HepG2 (cell line): ENCODE data around the gene WDR18. TPM values are rescaled to one million over a fixed set of nuclear protein-coding genes. Genes with fewer than 3 reads are reported as not detected.

ENCODE experiments used
- BRCA1 ChIP-seq: sonication (generic); formaldehyde crosslinking; IDR thresholded peaks from 2 replicates; pipeline ENCODE4 v1.4.0; 2020; ENCODE audit warnings: missing genetic modification reagents
- CBFB ChIP-seq: sonication (generic); formaldehyde crosslinking; IDR thresholded peaks from 2 replicates; pipeline ENCODE4 v1.4.0; 2020; ENCODE audit warnings: missing genetic modification reagents
- FOXK2 ChIP-seq: fragments of 450-650 bp; IDR thresholded peaks from 2 replicates; pipeline ENCODE4 v1.6.1; 2016
- GATA4 ChIP-seq: sonication (generic); IDR thresholded peaks from 2 replicates; pipeline ENCODE4 v1.6.1; 2016; ENCODE audit warnings: antibody characterized with exemption, low read depth, borderline replicate concordance
- HES4 ChIP-seq: sonication (generic); formaldehyde crosslinking; IDR thresholded peaks from 2 replicates; pipeline ENCODE4 v1.9.0; 2021; ENCODE audit warnings: mild to moderate bottlenecking, missing genetic modification reagents, borderline replicate concordance
- HIVEP1 ChIP-seq: sonication (generic); formaldehyde crosslinking; IDR thresholded peaks from 2 replicates; pipeline ENCODE4 v1.4.0; 2020; ENCODE audit warnings: mild to moderate bottlenecking, missing genetic modification reagents
- KLF9 ChIP-seq: IDR thresholded peaks from 2 replicates; pipeline ENCODE4 v1.6.1; 2016; ENCODE audit warnings: low read depth
- NAIF1 ChIP-seq: sonication (generic); formaldehyde crosslinking; IDR thresholded peaks from 2 replicates; pipeline ENCODE4 v1.5.0; 2020; ENCODE audit warnings: mild to moderate bottlenecking, missing genetic modification reagents, borderline replicate concordance
- NBN ChIP-seq: fragments of 450-650 bp; conservative IDR thresholded peaks from 2 replicates; pipeline ENCODE4 v1.6.1; 2017
- RFX1 ChIP-seq: fragments of 450-650 bp; IDR thresholded peaks from 2 replicates; pipeline ENCODE4 v1.6.1; 2017
- SP4 ChIP-seq: sonication (generic); formaldehyde crosslinking; IDR thresholded peaks from 2 replicates; pipeline ENCODE4 v1.8.1; 2023; ENCODE audit warnings: mild to moderate bottlenecking, missing genetic modification reagents
- ZNF121 ChIP-seq: sonication (generic); formaldehyde crosslinking; IDR thresholded peaks from 2 replicates; pipeline ENCODE4 v1.5.0; 2020; ENCODE audit warnings: mild to moderate bottlenecking, missing genetic modification reagents
- ZNF138 ChIP-seq: sonication (generic); formaldehyde crosslinking; IDR thresholded peaks from 2 replicates; pipeline ENCODE4 v1.5.0; 2020; ENCODE audit warnings: mild to moderate bottlenecking, low read depth, missing genetic modification reagents
- ZNF430 ChIP-seq: sonication (generic); formaldehyde crosslinking; IDR thresholded peaks from 2 replicates; pipeline ENCODE4 v1.9.0; 2021; ENCODE audit warnings: mild to moderate bottlenecking, missing genetic modification reagents
- ZNF619 ChIP-seq: sonication (generic); formaldehyde crosslinking; IDR thresholded peaks from 2 replicates; pipeline ENCODE4 v1.4.0; 2020; ENCODE audit warnings: mild to moderate bottlenecking, missing genetic modification reagents
- ZSCAN31 ChIP-seq: sonication (generic); formaldehyde crosslinking; IDR thresholded peaks from 2 replicates; pipeline ENCODE4 v1.5.0; 2020; ENCODE audit warnings: low read depth, mild to moderate bottlenecking, missing genetic modification reagents
- polyA plus RNA-seq, 8 experiments: library from polyadenylated mRNA; depleted of rRNA in 3 of 8; stranded (reverse) in 7 of 8; unstranded in 1 of 8; fragments of >200 nt; fragmentation: Illumina TruSeq in 4 of 8; extraction: Trizol in 4 of 8; gene quantifications; 2 replicates each; pipeline versions ENCODE4 v1.2.1 to v1.2.3, GENCODE V29; 2011 to 2016; ENCODE audit warnings: low read depth in 4 of 8, missing spikeins in 1 of 8, mixed read lengths in 1 of 8; ENCODE audit not compliant: insufficient read depth in 1 of 8
- total RNA-seq, 5 experiments: library from RNA; depleted of rRNA; stranded (reverse); fragments of >200 nt; fragmentation: Illumina TruSeq; extraction: Trizol; gene quantifications; 2 replicates each; pipeline ENCODE4 v1.2.3, GENCODE V29; 2016; ENCODE audit warnings: low read depth in 1 of 5
- TF ChIP-seq, protein P1 (sequence below): sonication (generic); formaldehyde crosslinking; IDR thresholded peaks from 2 replicates; pipeline ENCODE4 v1.4.0; 2020; ENCODE audit warnings: missing genetic modification reagents, borderline replicate concordance
- TF ChIP-seq, protein P2 (sequence below): sonication (generic); formaldehyde crosslinking; IDR thresholded peaks from 2 replicates; pipeline ENCODE4 v1.4.0; 2020; ENCODE audit warnings: missing genetic modification reagents
- TF ChIP-seq, protein P3 (sequence below): IDR thresholded peaks from 2 replicates; pipeline ENCODE4 v1.6.1; 2016; ENCODE audit warnings: low read depth, borderline replicate concordance
- TF ChIP-seq, protein P4 (sequence below): sonication (generic); formaldehyde crosslinking; conservative IDR thresholded peaks from 2 replicates; pipeline ENCODE4 v1.8.0; 2022; ENCODE audit warnings: mild to moderate bottlenecking, moderate library complexity, missing genetic modification reagents
- TF ChIP-seq, protein P5 (sequence below): sonication (generic); formaldehyde crosslinking; IDR thresholded peaks from 2 replicates; pipeline ENCODE4 v1.4.0; 2020; ENCODE audit warnings: missing genetic modification reagents, mild to moderate bottlenecking, borderline replicate concordance

WDR18 gene
- total and polyA plus RNA-seq, 2 of the 13 experiments (the other 11 are each of a cell fraction or from before 2014, with no cell fraction given) = 36.4 to 47.6 TPM

DNA sequence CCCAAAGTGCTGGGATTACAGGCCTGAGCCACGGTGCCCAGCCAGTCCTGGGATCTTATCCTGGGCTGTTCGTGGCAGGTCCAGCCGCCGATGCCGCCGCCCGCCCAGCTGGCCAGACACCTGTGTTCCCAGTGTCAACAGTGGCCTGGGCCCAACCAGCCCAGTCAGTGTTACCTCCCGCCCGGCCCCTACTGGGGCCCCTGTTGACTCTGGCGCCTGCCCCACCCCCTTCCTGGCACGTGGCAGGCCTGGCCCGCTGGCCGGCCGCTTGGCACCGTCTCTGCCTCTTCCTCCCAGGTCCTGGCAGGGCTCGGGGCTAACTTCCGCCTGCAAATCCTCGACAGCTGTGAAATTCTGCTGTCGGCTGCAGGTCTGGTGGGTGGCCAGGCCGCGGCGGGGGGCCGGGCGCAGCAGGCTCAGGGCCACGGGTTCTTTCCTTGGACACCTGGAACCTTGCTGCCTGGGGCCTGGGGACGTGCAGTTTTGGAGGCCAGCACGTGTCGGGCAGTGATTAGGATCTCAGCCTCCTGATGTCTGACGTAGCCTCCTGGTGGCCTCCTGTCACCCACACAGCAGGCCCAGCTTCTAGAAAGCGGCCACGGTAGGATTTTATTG is 49.2 kb upstream of the WDR18 start (continued):
- TF ChIP-seq, protein P1, sequence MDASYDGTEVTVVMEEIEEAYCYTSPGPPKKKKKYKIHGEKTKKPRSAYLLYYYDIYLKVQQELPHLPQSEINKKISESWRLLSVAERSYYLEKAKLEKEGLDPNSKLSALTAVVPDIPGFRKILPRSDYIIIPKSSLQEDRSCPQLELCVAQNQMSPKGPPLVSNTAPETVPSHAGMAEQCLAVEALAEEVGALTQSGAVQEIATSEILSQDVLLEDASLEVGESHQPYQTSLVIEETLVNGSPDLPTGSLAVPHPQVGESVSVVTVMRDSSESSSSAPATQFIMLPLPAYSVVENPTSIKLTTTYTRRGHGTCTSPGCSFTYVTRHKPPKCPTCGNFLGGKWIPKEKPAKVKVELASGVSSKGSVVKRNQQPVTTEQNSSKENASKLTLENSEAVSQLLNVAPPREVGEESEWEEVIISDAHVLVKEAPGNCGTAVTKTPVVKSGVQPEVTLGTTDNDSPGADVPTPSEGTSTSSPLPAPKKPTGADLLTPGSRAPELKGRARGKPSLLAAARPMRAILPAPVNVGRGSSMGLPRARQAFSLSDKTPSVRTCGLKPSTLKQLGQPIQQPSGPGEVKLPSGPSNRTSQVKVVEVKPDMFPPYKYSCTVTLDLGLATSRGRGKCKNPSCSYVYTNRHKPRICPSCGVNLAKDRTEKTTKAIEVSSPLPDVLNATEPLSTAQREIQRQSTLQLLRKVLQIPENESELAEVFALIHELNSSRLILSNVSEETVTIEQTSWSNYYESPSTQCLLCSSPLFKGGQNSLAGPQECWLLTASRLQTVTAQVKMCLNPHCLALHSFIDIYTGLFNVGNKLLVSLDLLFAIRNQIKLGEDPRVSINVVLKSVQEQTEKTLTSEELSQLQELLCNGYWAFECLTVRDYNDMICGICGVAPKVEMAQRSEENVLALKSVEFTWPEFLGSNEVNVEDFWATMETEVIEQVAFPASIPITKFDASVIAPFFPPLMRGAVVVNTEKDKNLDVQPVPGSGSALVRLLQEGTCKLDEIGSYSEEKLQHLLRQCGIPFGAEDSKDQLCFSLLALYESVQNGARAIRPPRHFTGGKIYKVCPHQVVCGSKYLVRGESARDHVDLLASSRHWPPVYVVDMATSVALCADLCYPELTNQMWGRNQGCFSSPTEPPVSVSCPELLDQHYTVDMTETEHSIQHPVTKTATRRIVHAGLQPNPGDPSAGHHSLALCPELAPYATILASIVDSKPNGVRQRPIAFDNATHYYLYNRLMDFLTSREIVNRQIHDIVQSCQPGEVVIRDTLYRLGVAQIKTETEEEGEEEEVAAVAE (CRISPR knock-in tag) = peak; percentile 96
- no peak for TF ChIP-seq NAIF1 (CRISPR knock-in tag)
- TF ChIP-seq, protein P2, sequence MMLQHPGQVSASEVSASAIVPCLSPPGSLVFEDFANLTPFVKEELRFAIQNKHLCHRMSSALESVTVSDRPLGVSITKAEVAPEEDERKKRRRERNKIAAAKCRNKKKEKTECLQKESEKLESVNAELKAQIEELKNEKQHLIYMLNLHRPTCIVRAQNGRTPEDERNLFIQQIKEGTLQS = peak; percentile 52; the same call in 1 of the 2 replicates
- TF ChIP-seq GATA4 = no peak; the same call in 1 of the 2 replicates
- TF ChIP-seq, protein P3, sequence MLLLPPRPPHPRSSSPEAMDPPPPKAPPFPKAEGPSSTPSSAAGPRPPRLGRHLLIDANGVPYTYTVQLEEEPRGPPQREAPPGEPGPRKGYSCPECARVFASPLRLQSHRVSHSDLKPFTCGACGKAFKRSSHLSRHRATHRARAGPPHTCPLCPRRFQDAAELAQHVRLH (CRISPR knock-in tag) = peak; percentile 83; the same call in 1 of the 2 replicates
- peak; percentile 92 for TF ChIP-seq CBFB (CRISPR knock-in tag)
- TF ChIP-seq SP4 (CRISPR knock-in tag) = peak; percentile 80
- peak; percentile 84 for TF ChIP-seq ZNF121 (CRISPR knock-in tag)
- TF ChIP-seq ZNF430 = peak; percentile 71; the same call in 1 of the 2 replicates
- TF ChIP-seq ZNF138 (CRISPR knock-in tag) = no peak
- TF ChIP-seq HES4 (CRISPR knock-in tag) = peak; percentile 61
- TF ChIP-seq RFX1 = no peak
- TF ChIP-seq NBN = no peak
- TF ChIP-seq KLF9 (CRISPR knock-in tag) = peak; percentile 95
- peak; percentile 89 for TF ChIP-seq FOXK2
- TF ChIP-seq ZNF619 (CRISPR knock-in tag) = peak; percentile 78; the same call in 1 of the 2 replicates
- TF ChIP-seq, protein P4, sequence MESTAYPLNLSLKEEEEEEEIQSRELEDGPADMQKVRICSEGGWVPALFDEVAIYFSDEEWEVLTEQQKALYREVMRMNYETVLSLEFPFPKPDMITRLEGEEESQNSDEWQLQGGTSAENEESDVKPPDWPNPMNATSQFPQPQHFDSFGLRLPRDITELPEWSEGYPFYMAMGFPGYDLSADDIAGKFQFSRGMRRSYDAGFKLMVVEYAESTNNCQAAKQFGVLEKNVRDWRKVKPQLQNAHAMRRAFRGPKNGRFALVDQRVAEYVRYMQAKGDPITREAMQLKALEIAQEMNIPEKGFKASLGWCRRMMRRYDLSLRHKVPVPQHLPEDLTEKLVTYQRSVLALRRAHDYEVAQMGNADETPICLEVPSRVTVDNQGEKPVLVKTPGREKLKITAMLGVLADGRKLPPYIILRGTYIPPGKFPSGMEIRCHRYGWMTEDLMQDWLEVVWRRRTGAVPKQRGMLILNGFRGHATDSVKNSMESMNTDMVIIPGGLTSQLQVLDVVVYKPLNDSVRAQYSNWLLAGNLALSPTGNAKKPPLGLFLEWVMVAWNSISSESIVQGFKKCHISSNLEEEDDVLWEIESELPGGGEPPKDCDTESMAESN (CRISPR knock-in tag) = peak; percentile 90
- peak; percentile 70; the same call in 1 of the 2 replicates for TF ChIP-seq ZSCAN31 (CRISPR knock-in tag)
- TF ChIP-seq BRCA1 (CRISPR knock-in tag) = 0 out of 2 replicates have a peak, but pooled peaks have one; percentile 70
- TF ChIP-seq HIVEP1 (CRISPR knock-in tag) = peak; percentile 95
- TF ChIP-seq, protein P5, sequence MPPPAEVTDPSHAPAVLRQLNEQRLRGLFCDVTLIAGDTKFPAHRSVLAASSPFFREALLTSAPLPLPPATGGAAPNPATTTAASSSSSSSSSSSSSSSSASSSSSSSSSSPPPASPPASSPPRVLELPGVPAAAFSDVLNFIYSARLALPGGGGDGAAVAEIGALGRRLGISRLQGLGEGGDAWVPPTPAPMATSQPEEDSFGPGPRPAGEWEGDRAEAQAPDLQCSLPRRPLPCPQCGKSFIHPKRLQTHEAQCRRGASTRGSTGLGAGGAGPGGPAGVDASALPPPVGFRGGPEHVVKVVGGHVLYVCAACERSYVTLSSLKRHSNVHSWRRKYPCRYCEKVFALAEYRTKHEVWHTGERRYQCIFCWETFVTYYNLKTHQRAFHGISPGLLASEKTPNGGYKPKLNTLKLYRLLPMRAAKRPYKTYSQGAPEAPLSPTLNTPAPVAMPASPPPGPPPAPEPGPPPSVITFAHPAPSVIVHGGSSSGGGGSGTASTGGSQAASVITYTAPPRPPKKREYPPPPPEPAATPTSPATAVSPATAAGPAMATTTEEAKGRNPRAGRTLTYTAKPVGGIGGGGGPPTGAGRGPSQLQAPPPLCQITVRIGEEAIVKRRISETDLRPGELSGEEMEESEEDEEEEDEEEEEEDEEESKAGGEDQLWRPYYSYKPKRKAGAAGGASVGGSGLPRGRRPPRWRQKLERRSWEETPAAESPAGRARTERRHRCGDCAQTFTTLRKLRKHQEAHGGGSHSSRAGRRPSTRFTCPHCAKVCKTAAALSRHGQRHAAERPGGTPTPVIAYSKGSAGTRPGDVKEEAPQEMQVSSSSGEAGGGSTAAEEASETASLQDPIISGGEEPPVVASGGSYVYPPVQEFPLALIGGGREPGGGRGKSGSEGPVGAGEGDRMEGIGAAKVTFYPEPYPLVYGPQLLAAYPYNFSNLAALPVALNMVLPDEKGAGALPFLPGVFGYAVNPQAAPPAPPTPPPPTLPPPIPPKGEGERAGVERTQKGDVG (CRISPR knock-in tag) = peak; percentile 96
